ENCODE data around the gene HECTD1.
"Not testable (repeated sequence)": the region's sequence is repeated elsewhere in the genome, so short reads cannot be mapped to it uniquely, and the experiment has no call there.

Gene HECTD1

DNA sequence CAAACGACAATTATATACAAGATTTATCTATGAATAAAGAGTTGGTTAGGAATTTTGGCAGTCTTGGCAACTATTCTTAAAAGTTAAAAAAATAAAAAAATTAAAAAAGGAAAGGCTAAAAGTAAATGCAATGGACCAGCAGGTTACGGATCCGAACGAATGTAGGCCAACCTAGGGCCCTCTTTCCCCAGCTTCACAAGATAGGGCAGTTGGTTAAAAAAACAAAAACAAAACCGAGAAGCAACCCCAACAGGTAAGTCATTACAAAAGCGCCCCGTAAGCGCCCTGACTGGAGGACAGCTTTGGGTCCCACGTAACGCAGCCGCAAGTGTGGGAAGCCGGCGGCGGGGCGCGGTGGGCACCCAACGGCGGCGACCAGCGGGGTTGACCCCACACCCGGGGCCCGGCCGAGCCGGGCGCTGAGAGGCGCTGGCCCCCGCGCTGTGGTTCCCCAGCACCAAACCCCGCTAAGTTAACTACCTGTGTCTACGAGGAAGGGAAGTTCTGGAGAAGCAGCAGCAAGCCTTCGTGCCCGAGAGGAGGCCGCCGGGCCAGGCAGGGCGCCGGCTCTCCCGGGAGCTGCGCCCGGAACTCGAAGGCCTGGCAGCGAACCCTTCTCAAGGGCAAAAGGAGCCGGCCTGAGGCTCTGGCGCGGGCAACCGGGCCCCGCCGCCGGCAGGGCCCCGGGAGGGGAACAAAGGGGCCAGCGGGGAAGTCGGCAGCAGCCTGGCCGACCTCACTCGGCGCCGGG, 882 bp downstream of the HECTD1 start:
- no peak for TF ChIP-seq MYC (IDR thresholded peaks at IDR 0.05; ENCODE audit: low read depth, low read length)
- no peak for TF ChIP-seq POLR2A (IDR thresholded peaks at IDR 0.05; ENCODE audit: extremely low read depth, insufficient read length)
- TF ChIP-seq, protein P1, sequence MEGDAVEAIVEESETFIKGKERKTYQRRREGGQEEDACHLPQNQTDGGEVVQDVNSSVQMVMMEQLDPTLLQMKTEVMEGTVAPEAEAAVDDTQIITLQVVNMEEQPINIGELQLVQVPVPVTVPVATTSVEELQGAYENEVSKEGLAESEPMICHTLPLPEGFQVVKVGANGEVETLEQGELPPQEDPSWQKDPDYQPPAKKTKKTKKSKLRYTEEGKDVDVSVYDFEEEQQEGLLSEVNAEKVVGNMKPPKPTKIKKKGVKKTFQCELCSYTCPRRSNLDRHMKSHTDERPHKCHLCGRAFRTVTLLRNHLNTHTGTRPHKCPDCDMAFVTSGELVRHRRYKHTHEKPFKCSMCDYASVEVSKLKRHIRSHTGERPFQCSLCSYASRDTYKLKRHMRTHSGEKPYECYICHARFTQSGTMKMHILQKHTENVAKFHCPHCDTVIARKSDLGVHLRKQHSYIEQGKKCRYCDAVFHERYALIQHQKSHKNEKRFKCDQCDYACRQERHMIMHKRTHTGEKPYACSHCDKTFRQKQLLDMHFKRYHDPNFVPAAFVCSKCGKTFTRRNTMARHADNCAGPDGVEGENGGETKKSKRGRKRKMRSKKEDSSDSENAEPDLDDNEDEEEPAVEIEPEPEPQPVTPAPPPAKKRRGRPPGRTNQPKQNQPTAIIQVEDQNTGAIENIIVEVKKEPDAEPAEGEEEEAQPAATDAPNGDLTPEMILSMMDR (IDR thresholded peaks at IDR 0.05; ENCODE audit: low read depth, low read length): no peak
- TF ChIP-seq, protein P2, sequence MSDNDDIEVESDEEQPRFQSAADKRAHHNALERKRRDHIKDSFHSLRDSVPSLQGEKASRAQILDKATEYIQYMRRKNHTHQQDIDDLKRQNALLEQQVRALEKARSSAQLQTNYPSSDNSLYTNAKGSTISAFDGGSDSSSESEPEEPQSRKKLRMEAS (IDR thresholded peaks at IDR 0.05; ENCODE audit: low read depth, low read length): no peak
- peak; percentile 65 for DNase-seq (ENCODE audit: low read depth)
- H3K4me3 ChIP-seq (ENCODE audit: low read depth, low read length): peak overlapping the region; percentile 96

DNA sequence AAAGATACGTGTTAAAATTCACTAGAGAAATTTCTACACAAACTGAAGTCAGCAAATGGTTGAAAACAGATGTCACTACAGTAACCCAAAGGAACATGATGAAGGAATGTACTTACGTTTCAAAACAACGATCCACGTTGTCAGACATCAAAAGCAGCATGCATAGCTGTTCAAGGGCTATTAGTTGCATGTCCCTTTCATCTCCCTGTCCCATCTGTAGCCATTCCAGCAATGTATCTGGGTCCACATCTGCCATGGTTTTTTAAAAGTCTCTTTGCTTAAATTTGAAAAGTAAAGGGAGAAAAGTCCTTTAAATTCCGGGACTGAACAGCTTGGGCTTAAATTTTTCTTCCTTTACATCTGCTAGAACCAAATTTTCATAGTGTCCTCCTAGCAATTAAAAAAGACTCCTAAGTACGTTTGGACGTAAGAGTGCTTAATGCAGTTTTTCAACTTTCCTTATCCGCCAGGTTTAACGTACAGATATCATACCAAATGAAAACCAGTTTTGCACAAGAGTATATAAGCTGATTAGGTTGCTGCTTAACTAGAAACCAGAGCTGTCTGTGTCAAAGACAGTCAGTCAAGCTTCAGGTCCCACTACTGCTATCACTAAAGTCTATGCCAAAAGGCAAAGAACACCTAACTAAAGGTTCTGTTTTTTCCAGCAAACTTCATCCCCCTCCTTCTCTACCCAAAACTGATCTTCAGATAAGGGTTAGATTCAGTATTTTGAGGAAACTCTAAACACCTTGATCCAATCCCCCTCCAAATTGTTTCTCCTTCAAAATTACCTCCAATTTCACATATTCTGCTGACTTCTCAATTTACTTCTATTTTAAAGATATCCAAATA, 1.7 kb downstream of the HECTD1 start:
- peak; percentile 49 for DNase-seq (ENCODE audit: low read depth)
- peak overlapping the region; percentile 96 for H3K4me3 ChIP-seq (ENCODE audit: low read depth, low read length)
- no peak for TF ChIP-seq MYC (IDR thresholded peaks at IDR 0.05; ENCODE audit: low read depth, low read length)
- TF ChIP-seq, protein P1 (IDR thresholded peaks at IDR 0.05; ENCODE audit: low read depth, low read length): no peak
- TF ChIP-seq POLR2A (IDR thresholded peaks at IDR 0.05; ENCODE audit: extremely low read depth, insufficient read length): no peak
- TF ChIP-seq, protein P2 (IDR thresholded peaks at IDR 0.05; ENCODE audit: low read depth, low read length): peak; percentile 80

DNA sequence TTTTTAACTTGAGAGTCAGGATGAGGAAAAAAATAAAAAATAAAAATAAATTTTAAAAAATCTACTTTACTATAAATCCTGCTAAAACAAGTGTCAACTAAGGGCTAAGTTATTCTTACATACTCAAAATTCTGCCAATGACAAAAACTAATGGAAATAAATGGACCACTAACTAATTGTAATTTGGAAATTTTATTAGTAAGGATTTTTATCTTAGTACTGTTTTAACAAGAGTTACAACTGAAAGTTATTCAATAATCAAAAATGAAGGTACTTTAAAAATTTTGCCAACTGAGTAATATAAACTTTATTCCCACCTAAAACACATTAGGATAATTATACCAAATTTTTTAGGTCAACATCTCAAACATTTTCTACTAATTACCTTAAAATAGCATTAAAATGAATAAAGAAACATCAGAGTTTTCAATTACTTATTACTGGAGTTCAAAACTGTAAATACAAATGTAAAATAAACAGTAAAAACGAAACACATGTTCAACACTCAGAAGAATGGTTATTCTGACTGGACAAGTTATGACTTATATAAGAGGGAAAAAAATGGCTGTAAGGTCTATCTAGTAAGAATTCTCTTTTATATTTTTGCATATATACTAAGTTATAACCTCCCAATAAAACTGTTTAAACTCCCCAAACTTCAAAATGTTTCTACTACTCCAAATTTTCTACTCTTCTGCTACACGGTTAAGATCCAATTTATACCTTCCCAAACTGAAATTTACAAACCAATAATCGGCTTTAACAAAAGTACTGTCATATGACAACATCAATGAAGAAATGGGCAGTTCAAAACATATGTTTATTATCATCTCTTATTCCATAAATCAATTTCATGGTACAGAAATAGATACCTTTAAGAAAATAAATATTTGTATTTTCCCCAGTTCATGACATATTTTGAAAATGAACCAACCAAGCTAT, 2.7 kb downstream of the HECTD1 start:
- H3K4me3 ChIP-seq (ENCODE audit: low read depth, low read length): peak overlapping the region; percentile 96
- TF ChIP-seq, protein P2 (IDR thresholded peaks at IDR 0.05; ENCODE audit: low read depth, low read length): no peak
- TF ChIP-seq POLR2A (IDR thresholded peaks at IDR 0.05; ENCODE audit: extremely low read depth, insufficient read length): no peak
- TF ChIP-seq MYC (IDR thresholded peaks at IDR 0.05; ENCODE audit: low read depth, low read length): no peak
- TF ChIP-seq, protein P1 (IDR thresholded peaks at IDR 0.05; ENCODE audit: low read depth, low read length): no peak
- no peak for DNase-seq (ENCODE audit: low read depth)

DNA sequence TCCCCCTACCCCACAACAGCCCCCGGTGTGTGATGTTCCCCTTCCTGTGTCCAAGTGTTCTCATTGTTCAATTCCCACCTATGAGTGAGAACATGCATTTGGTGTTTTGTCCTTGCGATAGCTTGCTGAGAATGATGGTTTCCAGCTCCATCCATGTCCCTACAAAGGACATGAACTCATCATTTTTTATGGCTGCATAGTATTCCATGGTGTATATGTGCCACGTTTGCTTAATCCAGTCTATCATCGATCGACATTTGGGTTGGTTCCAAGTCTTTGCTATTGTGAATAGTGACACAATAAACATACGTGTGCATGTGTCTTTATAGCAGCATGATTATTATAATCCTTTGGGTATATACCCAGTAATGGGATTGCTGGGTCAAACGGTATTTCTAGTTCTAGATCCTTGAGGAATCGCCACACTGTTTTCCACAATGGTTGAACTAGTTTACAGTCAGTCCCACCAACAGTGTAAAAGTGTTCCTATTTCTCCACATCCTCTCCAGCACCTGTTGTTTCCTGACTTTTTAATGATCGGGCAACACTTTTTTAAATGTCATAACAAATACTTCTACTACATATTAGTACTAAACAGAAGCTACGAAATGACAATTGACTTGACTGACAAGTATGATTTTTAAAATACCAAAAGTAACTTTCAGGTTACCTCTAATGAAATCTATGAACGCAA, 3.5 kb downstream of the HECTD1 start:
- not testable (repeated sequence) for DNase-seq (ENCODE audit: low read depth); H3K4me3 ChIP-seq (ENCODE audit: low read depth, low read length)

DNA sequence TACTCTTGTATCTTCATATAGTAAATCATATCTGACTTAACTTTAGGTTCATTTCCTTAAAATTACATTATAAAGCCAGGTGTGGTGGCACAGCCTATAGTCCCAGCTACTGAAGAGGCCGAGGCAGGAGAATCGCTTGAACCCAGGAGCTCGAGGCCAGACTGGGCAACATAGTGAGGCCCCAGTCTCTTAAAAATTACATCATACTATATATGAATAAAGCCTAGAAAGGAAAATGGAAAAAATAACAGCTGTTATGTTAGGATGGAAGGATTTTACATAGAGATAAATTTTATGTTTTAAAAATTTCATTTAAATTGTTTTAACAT, 4.2 kb downstream of the HECTD1 start:
- H3K4me3 ChIP-seq (ENCODE audit: low read depth, low read length): no peak overlapping the region
- no peak for DNase-seq (ENCODE audit: low read depth)
- TF ChIP-seq MYC (IDR thresholded peaks at IDR 0.05; ENCODE audit: low read depth, low read length) (no peak), POLR2A (IDR thresholded peaks at IDR 0.05; ENCODE audit: extremely low read depth, insufficient read length) (no peak)
- TF ChIP-seq, protein P2 (IDR thresholded peaks at IDR 0.05; ENCODE audit: low read depth, low read length): no peak
- TF ChIP-seq, protein P1 (IDR thresholded peaks at IDR 0.05; ENCODE audit: low read depth, low read length): no peak

All from NB4 (cell line).